Measurements from ENCODE around the gene KRT36.

DNA sequence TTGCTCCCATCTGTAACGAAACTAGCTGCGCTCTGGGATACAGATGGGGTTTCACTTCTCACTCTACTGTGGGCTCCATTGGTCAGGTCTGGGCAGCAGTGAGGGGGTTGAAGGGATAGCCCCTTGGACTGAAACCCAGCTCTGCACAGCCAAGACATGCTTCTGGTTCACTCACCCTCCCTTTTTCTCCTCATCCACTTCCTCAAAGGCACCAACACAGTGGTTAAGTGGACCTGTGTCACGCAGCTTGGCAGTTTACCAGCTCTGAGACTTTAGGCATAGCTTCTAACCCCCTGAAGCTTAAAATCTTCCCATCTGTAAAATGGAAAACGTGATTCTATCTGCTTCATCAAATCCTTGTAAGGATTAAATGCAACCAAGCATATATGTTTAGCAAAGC is 37.4 kb downstream of the KRT36 start:
- TF ChIP-seq YY1 (IDR thresholded peaks at IDR 0.05; ENCODE audit: insufficient read depth, insufficient read length) (no peak), SUZ12 (IDR thresholded peaks at IDR 0.05; ENCODE audit: extremely low read depth, insufficient read depth, insufficient read length) (no peak), ZNF274 (IDR thresholded peaks at IDR 0.05; ENCODE audit: low read depth, low read length) (no peak)

Data from NT2/D1 (cell line).